ENCODE results near the gene VWF.

DNA sequence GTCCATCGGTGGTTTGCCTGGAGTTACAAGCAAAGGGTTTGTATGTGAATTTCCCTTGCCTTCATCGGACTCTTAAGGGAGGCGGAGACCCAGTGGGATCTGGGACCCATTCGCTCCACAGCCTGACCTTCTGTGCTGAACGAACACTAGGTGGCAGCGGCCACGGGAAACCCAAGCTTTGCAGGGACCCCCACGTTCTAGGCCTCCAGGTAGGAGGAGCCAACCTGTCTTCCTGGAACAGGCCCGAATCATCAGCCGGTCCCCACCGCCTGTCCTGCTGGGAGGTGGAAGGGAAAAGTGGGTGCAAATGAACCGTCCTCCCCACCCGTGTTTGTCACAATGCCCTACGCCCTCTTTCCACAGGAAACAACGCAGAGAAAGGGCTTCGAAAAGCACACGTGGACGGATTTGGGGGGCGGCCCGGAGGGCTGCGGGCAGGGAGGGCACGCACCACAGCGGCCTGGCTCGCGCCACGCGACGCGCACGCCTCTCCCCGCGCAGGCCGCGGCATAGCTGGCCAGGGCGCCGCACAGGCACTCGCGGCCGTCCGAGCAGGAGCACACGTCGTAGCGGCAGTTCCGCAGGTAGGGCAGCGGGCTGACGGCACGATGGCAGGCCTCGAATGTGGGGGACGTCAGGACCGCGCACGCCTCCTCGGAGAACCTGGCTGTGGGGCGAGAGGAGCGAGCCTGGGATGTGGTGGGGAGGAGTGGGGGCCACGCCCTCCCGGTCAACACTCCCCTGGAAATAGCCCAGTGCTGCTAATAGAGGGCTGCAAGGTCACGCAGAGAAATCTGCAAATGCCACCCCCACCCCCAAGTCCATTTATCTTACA is 67.8 kb downstream of the VWF start:
- TF ChIP-seq POLR2AphosphoS5 (IDR thresholded peaks at IDR 0.05; ENCODE audit: low read depth) (no peak), GABPA (IDR thresholded peaks at IDR 0.05; ENCODE audit: low read depth) (no peak)
- TF ChIP-seq, protein P1, sequence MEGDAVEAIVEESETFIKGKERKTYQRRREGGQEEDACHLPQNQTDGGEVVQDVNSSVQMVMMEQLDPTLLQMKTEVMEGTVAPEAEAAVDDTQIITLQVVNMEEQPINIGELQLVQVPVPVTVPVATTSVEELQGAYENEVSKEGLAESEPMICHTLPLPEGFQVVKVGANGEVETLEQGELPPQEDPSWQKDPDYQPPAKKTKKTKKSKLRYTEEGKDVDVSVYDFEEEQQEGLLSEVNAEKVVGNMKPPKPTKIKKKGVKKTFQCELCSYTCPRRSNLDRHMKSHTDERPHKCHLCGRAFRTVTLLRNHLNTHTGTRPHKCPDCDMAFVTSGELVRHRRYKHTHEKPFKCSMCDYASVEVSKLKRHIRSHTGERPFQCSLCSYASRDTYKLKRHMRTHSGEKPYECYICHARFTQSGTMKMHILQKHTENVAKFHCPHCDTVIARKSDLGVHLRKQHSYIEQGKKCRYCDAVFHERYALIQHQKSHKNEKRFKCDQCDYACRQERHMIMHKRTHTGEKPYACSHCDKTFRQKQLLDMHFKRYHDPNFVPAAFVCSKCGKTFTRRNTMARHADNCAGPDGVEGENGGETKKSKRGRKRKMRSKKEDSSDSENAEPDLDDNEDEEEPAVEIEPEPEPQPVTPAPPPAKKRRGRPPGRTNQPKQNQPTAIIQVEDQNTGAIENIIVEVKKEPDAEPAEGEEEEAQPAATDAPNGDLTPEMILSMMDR (IDR thresholded peaks at IDR 0.05; ENCODE audit: insufficient read depth, low read length) = no peak
- TF ChIP-seq, protein P2, sequence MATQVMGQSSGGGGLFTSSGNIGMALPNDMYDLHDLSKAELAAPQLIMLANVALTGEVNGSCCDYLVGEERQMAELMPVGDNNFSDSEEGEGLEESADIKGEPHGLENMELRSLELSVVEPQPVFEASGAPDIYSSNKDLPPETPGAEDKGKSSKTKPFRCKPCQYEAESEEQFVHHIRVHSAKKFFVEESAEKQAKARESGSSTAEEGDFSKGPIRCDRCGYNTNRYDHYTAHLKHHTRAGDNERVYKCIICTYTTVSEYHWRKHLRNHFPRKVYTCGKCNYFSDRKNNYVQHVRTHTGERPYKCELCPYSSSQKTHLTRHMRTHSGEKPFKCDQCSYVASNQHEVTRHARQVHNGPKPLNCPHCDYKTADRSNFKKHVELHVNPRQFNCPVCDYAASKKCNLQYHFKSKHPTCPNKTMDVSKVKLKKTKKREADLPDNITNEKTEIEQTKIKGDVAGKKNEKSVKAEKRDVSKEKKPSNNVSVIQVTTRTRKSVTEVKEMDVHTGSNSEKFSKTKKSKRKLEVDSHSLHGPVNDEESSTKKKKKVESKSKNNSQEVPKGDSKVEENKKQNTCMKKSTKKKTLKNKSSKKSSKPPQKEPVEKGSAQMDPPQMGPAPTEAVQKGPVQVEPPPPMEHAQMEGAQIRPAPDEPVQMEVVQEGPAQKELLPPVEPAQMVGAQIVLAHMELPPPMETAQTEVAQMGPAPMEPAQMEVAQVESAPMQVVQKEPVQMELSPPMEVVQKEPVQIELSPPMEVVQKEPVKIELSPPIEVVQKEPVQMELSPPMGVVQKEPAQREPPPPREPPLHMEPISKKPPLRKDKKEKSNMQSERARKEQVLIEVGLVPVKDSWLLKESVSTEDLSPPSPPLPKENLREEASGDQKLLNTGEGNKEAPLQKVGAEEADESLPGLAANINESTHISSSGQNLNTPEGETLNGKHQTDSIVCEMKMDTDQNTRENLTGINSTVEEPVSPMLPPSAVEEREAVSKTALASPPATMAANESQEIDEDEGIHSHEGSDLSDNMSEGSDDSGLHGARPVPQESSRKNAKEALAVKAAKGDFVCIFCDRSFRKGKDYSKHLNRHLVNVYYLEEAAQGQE (IDR thresholded peaks at IDR 0.05; ENCODE audit: insufficient replicate concordance, low read depth) = no peak
